GM12878 (cell line): ENCODE data around the gene MESP2. TPM values are rescaled to one million over a fixed set of nuclear protein-coding genes. Genes with fewer than 3 reads are reported as not detected.

Experiments used
- ATAC-seq: fragments of 200-7000 bp; cut with Tn5 transposase; 3 replicates; pipeline ENCODE4 v1.9.1; 2020; ENCODE audit warnings: mild to moderate bottlenecking, moderate library complexity
- BruUV-seq: library from RNA; stranded (reverse); fragments of 400-500 nt; replicated peaks from 2 replicates; lab custom pipeline; 2021; lab: Mats Ljungman, UMichigan
- CTCF ChIA-PET: fragments of 300-600 bp; sonication (Branson Sonifier 250); formaldehyde crosslinking; extraction: SDS; loops from one replicate; lab custom pipeline; 2021; ENCODE audit warnings: inconsistent platforms; lab: Yijun Ruan, JAX
- POLR2A ChIA-PET: fragments of 350-600 bp; formaldehyde crosslinking; extraction: SDS; loops from one replicate; lab custom pipeline; 2021; ENCODE audit warnings: inconsistent platforms; lab: Charles Lee
- RAD21 ChIA-PET: fragments of 300-600 bp; sonication (Branson Sonifier 250); formaldehyde crosslinking; loops from one replicate; lab custom pipeline; 2023; ENCODE audit warnings: antibody characterized with exemption; ENCODE audit not compliant: unreplicated experiment; lab: Charles Lee
- SMC1A ChIA-PET: fragments of 300-600 bp; sonication (Branson Sonifier 250); formaldehyde crosslinking; loops from one replicate; lab custom pipeline; 2023; ENCODE audit not compliant: unreplicated experiment, uncharacterized antibody; lab: Charles Lee
- DNase-seq: peaks from one replicate; pipeline ENCODE4 v3.0.0-alpha.2; 2011; ENCODE audit warnings: low read depth, low spot score
- FAIRE-seq: peaks from 3 replicates; lab custom pipeline; 2011; peaks lifted over from hg19 to GRCh38; lab: Jason Lieb, UNC
- H2AFZ ChIP-seq: 2 replicates; pipeline ENCODE4 v1.6.0; 2011; ENCODE audit warnings: low read depth, low read length, control low read depth; ENCODE audit not compliant: control insufficient read depth
- H3K27ac ChIP-seq: 2 replicates; pipeline ENCODE4 v1.5.1; 2011; ENCODE audit warnings: control low read depth; ENCODE audit not compliant: control insufficient read depth, insufficient read depth
- H3K27me3 ChIP-seq, 2 experiments: replicated peaks in 1 of 2; 2 replicates each; pipeline versions ENCODE4 v1.6.0 to v1.6.1; 2011; ENCODE audit warnings: low read length in 1 of 2; ENCODE audit not compliant: control insufficient read depth in 2 of 2, insufficient read depth in 2 of 2
- H3K36me3 ChIP-seq, 2 experiments: 2 replicates each; pipeline ENCODE4 v1.5.1; 2011; ENCODE audit warnings: low read length in 1 of 2; ENCODE audit not compliant: control insufficient read depth in 2 of 2, insufficient read depth in 2 of 2
- H3K4me1 ChIP-seq: 2 replicates; pipeline ENCODE4 v1.6.1; 2011; ENCODE audit warnings: mild to moderate bottlenecking, low read length, moderate library complexity, mixed read lengths; ENCODE audit not compliant: control insufficient read depth, insufficient read depth
- H3K4me2 ChIP-seq: 2 replicates; pipeline ENCODE4 v1.6.0; 2011; ENCODE audit warnings: control low read depth; ENCODE audit not compliant: control insufficient read depth, insufficient read depth
- H3K4me3 ChIP-seq: fragments of 200-600 bp; sonication (generic); 2 replicates; pipeline ENCODE4 v1.5.1; 2016
- H3K79me2 ChIP-seq: 2 replicates; pipeline ENCODE4 v1.6.0; 2011; ENCODE audit warnings: low read length; ENCODE audit not compliant: control insufficient read depth, insufficient read depth
- H3K9ac ChIP-seq: 2 replicates; pipeline ENCODE4 v1.8.0; 2011; ENCODE audit warnings: low read length, control low read depth, mixed read lengths; ENCODE audit not compliant: control insufficient read depth, insufficient read depth
- H3K9me3 ChIP-seq: replicated peaks from 3 replicates; pipeline ENCODE4 v1.5.1; 2011; ENCODE audit warnings: mild to moderate bottlenecking, low read length; ENCODE audit not compliant: control insufficient read depth, insufficient read depth
- H4K20me1 ChIP-seq: 2 replicates; pipeline ENCODE4 v1.6.0; 2011; ENCODE audit not compliant: control insufficient read depth, insufficient read depth
- ASH2L ChIP-seq: fragments of 300-600, 200-600 bp; sonication (generic); IDR thresholded peaks from 2 replicates; pipeline ENCODE4 v1.6.1; 2017; ENCODE audit warnings: low read depth, mild to moderate bottlenecking, borderline replicate concordance
- SP1 ChIP-seq: IDR thresholded peaks from one replicate; pipeline ENCODE4 v1.6.1; 2011; ENCODE audit warnings: low read depth, low read length
- WGBS: methylation state at CpG from one replicate; pipeline ENCODE4 v1.1.6; 2016; ENCODE audit warnings: low lambda C conversion rate; ENCODE audit not compliant: insufficient replicate concordance, insufficient coverage; ENCODE audit errors: missing lambda C conversion rate; 5-methylcytosine and 5-hydroxymethylcytosine counted together
- in situ Hi-C: fragments of 300-500 bp; cut with MboI; formaldehyde crosslinking; loops from 9 replicates; pipeline ENCODE4 v1.14.3; 2018; ENCODE audit warnings: mixed read lengths
- intact Hi-C: fragments of 100-400 bp; cut with micrococcal nuclease; formaldehyde crosslinking; loops from one replicate; pipeline ENCODE4 v1.14.2; 2022; ENCODE audit not compliant: unreplicated experiment
- polyA plus RNA-seq, 11 experiments: library from polyadenylated mRNA; depleted of rRNA in 4 of 11; unstranded in 6 of 11; stranded (reverse) in 5 of 11; fragments of >200 nt; fragmentation: Nextera tagmentation in 4 of 11; fragmentation: Illumina TruSeq in 1 of 11; extraction: Ambion mirVana in 4 of 11; extraction: Trizol in 1 of 11; gene quantifications; 1 replicate in 1 of 11; 2 replicates in 10 of 11; pipeline versions ENCODE4 v1.2.1 to v1.2.3, GENCODE V29; 2011 to 2016; ENCODE audit warnings: inconsistent platforms in 2 of 11, missing spikeins in 2 of 11, low read depth in 1 of 11
- total RNA-seq, 4 experiments: library from RNA; depleted of rRNA in 3 of 4; stranded (reverse); fragments of >200 nt in 3 of 4; fragmentation: Illumina TruSeq in 1 of 4; extraction: Trizol in 1 of 4; gene quantifications; 2 replicates each; pipeline versions ENCODE4 v1.2.1 to v1.2.3, GENCODE V29; 2013 to 2021
- TF ChIP-seq, protein P1 (sequence below): fragments of 450-650 bp; formaldehyde crosslinking; IDR thresholded peaks from 2 replicates; pipeline ENCODE4 v1.4.0; 2022; ENCODE audit warnings: mild to moderate bottlenecking, moderate library complexity
- TF ChIP-seq, protein P2 (sequence below): IDR thresholded peaks from 2 replicates; pipeline ENCODE4 v1.6.1; 2011; ENCODE audit warnings: low read depth, low read length, improper control_type of control experiment, borderline replicate concordance
- TF ChIP-seq, protein P3 (sequence below): IDR thresholded peaks from 2 replicates; pipeline ENCODE4 v1.6.1; 2011; ENCODE audit warnings: low read depth, mild to moderate bottlenecking, low read length, moderate library complexity, borderline replicate concordance; ENCODE audit errors: extremely low read depth

Gene MESP2
- total and polyA plus RNA-seq, 10 of the 15 experiments (the other 5 are each of a cell fraction or from before 2014, with no cell fraction given), result 0.04 TPM; not detected in 9

DNA sequence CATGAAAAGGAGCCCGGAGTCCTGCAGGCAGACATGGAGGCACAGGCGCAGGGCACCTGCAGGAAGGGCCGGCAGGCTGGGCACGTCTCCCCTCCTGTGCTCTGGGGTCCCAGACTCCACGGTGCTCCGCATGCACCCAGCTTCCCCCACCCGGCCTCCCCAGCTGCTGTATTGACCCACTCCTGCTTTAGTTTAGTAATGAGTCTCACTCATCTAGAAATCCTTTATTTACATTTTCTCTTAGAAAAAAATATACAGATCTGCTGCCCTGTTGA is 8.5 kb downstream of the MESP2 start:
- Histone ChIP-seq H2AFZ (no peak overlapping the region), H3K9ac (no peak overlapping the region), H3K4me1 (peaks cover 23% of the 10 kb centered on the region), H3K36me3 (no peaks in the 10 kb centered on the region), H3K9me3 (peaks cover 2% of the 10 kb centered on the region; the same call in 2 of the 3 replicates), H3K79me2 (no peaks in the 10 kb centered on the region), H3K4me3 (no peak overlapping the region), H3K27me3 (no peaks in the 10 kb centered on the region), H3K4me2 (no peak overlapping the region), H4K20me1 (no peaks in the 10 kb centered on the region)
- in situ Hi-C loops (no loop called here), intact Hi-C loops (no loop called here)
- POLR2A ChIA-PET, result no interaction called here
- BruUV-seq, result no TSS peak
- RAD21 ChIA-PET, result interaction anchor here (1.7 kb wide), 1 partner anchor 90 kb away, joined by 7 read pairs; no protein-coding TSS in a partner anchor
- CTCF ChIA-PET, result interaction anchor here (3.5 kb wide), 1 partner anchor 90 kb away, joined by 27 read pairs; no protein-coding TSS in a partner anchor
- ATAC-seq (no peak), DNase-seq (no peak), FAIRE-seq (no peak)
- SMC1A ChIA-PET, result interaction anchor here (0.9 kb wide), 1 partner anchor 11 kb away, joined by 3 read pairs; no protein-coding TSS in a partner anchor
- TF ChIP-seq, protein P1, sequence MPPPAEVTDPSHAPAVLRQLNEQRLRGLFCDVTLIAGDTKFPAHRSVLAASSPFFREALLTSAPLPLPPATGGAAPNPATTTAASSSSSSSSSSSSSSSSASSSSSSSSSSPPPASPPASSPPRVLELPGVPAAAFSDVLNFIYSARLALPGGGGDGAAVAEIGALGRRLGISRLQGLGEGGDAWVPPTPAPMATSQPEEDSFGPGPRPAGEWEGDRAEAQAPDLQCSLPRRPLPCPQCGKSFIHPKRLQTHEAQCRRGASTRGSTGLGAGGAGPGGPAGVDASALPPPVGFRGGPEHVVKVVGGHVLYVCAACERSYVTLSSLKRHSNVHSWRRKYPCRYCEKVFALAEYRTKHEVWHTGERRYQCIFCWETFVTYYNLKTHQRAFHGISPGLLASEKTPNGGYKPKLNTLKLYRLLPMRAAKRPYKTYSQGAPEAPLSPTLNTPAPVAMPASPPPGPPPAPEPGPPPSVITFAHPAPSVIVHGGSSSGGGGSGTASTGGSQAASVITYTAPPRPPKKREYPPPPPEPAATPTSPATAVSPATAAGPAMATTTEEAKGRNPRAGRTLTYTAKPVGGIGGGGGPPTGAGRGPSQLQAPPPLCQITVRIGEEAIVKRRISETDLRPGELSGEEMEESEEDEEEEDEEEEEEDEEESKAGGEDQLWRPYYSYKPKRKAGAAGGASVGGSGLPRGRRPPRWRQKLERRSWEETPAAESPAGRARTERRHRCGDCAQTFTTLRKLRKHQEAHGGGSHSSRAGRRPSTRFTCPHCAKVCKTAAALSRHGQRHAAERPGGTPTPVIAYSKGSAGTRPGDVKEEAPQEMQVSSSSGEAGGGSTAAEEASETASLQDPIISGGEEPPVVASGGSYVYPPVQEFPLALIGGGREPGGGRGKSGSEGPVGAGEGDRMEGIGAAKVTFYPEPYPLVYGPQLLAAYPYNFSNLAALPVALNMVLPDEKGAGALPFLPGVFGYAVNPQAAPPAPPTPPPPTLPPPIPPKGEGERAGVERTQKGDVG (CRISPR knock-in tag), result no peak
- TF ChIP-seq SP1 (no peak), ASH2L (no peak)
- TF ChIP-seq, protein P2, sequence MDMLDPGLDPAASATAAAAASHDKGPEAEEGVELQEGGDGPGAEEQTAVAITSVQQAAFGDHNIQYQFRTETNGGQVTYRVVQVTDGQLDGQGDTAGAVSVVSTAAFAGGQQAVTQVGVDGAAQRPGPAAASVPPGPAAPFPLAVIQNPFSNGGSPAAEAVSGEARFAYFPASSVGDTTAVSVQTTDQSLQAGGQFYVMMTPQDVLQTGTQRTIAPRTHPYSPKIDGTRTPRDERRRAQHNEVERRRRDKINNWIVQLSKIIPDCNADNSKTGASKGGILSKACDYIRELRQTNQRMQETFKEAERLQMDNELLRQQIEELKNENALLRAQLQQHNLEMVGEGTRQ, result no peak
- TF ChIP-seq, protein P3, sequence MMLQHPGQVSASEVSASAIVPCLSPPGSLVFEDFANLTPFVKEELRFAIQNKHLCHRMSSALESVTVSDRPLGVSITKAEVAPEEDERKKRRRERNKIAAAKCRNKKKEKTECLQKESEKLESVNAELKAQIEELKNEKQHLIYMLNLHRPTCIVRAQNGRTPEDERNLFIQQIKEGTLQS, result no peak
- TF ChIP-seq, all 136 proteins: peak for 0
- WGBS, result 66% methylated on average over 7 of the region's 7 CpGs
- no peak overlapping the region for H3K27ac ChIP-seq
